ENCODE measurements around the gene NUP133.

Gene NUP133

GRCh38 chr1:229495782-229496181 is 12.4 kb downstream of the NUP133 start:
- no peak for TF ChIP-seq EZH2phosphoT487 (IDR thresholded peaks at IDR 0.05; ENCODE audit: borderline replicate concordance)
- TF ChIP-seq, protein P1, sequence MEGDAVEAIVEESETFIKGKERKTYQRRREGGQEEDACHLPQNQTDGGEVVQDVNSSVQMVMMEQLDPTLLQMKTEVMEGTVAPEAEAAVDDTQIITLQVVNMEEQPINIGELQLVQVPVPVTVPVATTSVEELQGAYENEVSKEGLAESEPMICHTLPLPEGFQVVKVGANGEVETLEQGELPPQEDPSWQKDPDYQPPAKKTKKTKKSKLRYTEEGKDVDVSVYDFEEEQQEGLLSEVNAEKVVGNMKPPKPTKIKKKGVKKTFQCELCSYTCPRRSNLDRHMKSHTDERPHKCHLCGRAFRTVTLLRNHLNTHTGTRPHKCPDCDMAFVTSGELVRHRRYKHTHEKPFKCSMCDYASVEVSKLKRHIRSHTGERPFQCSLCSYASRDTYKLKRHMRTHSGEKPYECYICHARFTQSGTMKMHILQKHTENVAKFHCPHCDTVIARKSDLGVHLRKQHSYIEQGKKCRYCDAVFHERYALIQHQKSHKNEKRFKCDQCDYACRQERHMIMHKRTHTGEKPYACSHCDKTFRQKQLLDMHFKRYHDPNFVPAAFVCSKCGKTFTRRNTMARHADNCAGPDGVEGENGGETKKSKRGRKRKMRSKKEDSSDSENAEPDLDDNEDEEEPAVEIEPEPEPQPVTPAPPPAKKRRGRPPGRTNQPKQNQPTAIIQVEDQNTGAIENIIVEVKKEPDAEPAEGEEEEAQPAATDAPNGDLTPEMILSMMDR (conservative IDR thresholded peaks at IDR 0.05; ENCODE audit: low read length), result no peak
- Histone ChIP-seq H3K79me2 (ENCODE audit: insufficient read depth, low read length) (no peaks in the 10 kb centered on the region), H3K9me2 (replicated peaks; ENCODE audit: low read depth, low read length) (no peaks in the 10 kb centered on the region), H3K4me2 (ENCODE audit: low read depth, low read length, poor library complexity, severe bottlenecking) (no peak overlapping the region), H3K9ac (ENCODE audit: low read depth, low read length, poor library complexity, severe bottlenecking) (no peak overlapping the region), H3K9me3 (ENCODE audit: insufficient read depth, low read depth, low read length) (no peaks in the 10 kb centered on the region), H3K4me1 (ENCODE audit: insufficient read depth, low read length, poor library complexity, severe bottlenecking) (no peaks in the 10 kb centered on the region), H3K27me3 (ENCODE audit: insufficient read depth, low read length, poor library complexity, severe bottlenecking) (no peaks in the 10 kb centered on the region), H3K36me3 (ENCODE audit: insufficient read depth, low read length) (peaks cover 71% of the 10 kb centered on the region), H3K4me3 (ENCODE audit: low read length, poor library complexity, severe bottlenecking) (no peak overlapping the region), H3F3A (ENCODE audit: low read depth) (no peaks in the 10 kb centered on the region), H4K20me1 (ENCODE audit: insufficient read depth, low read length, poor library complexity, severe bottlenecking) (no peaks in the 10 kb centered on the region), H2AFZ (ENCODE audit: low read length) (no peak overlapping the region)

- H3K36me3 ChIP-seq (ENCODE audit: insufficient read depth, low read length), result peaks cover 77% of the 10 kb centered on the region; the same call in 1 of the 2 replicates
- no peak overlapping the region for H2AFZ ChIP-seq (ENCODE audit: low read length)
- no peaks in the 10 kb centered on the region for H3F3A ChIP-seq (ENCODE audit: low read depth)
- H3K27me3 ChIP-seq (ENCODE audit: insufficient read depth, low read length, poor library complexity, severe bottlenecking), result no peaks in the 10 kb centered on the region
- H3K9ac ChIP-seq (ENCODE audit: low read depth, low read length, poor library complexity, severe bottlenecking), result no peak overlapping the region
- no peak overlapping the region for H3K4me2 ChIP-seq (ENCODE audit: low read depth, low read length, poor library complexity, severe bottlenecking)
- no peaks in the 10 kb centered on the region for H3K4me1 ChIP-seq (ENCODE audit: insufficient read depth, low read length, poor library complexity, severe bottlenecking)
- TF ChIP-seq, protein P1 (conservative IDR thresholded peaks at IDR 0.05; ENCODE audit: low read length), result no peak
- no peak for TF ChIP-seq EZH2phosphoT487 (IDR thresholded peaks at IDR 0.05; ENCODE audit: borderline replicate concordance)
- H4K20me1 ChIP-seq (ENCODE audit: insufficient read depth, low read length, poor library complexity, severe bottlenecking), result no peaks in the 10 kb centered on the region
- H3K79me2 ChIP-seq (ENCODE audit: insufficient read depth, low read length), result no peaks in the 10 kb centered on the region
- no peak overlapping the region for H3K4me3 ChIP-seq (ENCODE audit: low read length, poor library complexity, severe bottlenecking)
- H3K9me2 ChIP-seq (replicated peaks; ENCODE audit: low read depth, low read length), result no peaks in the 10 kb centered on the region
- H3K9me3 ChIP-seq (ENCODE audit: insufficient read depth, low read depth, low read length), result no peaks in the 10 kb centered on the region
Observed at GRCh38 chr1:229487181-229487580, 21.0 kb downstream of the NUP133 start.

DNA sequence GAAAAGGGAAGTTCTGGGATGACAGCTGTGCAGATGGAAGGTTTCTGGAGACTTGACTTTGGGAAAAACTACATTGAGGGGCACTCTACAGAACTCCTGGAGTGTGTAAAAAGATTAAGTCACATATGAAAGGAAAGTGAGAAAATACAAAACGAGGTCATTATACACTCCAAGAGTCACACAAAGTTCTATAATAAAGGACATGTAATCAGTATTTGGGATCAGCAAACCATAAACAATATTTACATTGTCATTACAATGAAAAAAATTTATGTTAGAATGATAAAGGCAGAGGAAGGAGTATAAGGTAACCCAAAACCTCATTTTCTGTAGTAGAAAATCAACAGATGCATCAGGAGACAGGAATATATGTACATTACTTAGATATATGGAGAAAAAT is 22.8 kb downstream of the NUP133 start:
- Histone ChIP-seq H3K79me2 (ENCODE audit: insufficient read depth, low read length) (no peaks in the 10 kb centered on the region), H3K4me2 (ENCODE audit: low read depth, low read length, poor library complexity, severe bottlenecking) (no peak overlapping the region), H3K27me3 (ENCODE audit: insufficient read depth, low read length, poor library complexity, severe bottlenecking) (no peaks in the 10 kb centered on the region), H3K9me2 (replicated peaks; ENCODE audit: low read depth, low read length) (no peaks in the 10 kb centered on the region), H2AFZ (ENCODE audit: low read length) (no peak overlapping the region), H3K4me1 (ENCODE audit: insufficient read depth, low read length, poor library complexity, severe bottlenecking) (no peaks in the 10 kb centered on the region), H3K36me3 (ENCODE audit: insufficient read depth, low read length) (peaks cover 79% of the 10 kb centered on the region; the same call in 1 of the 2 replicates), H3K4me3 (ENCODE audit: low read length, poor library complexity, severe bottlenecking) (no peak overlapping the region), H4K20me1 (ENCODE audit: insufficient read depth, low read length, poor library complexity, severe bottlenecking) (no peaks in the 10 kb centered on the region), H3F3A (ENCODE audit: low read depth) (no peaks in the 10 kb centered on the region), H3K9me3 (ENCODE audit: insufficient read depth, low read depth, low read length) (no peaks in the 10 kb centered on the region), H3K9ac (ENCODE audit: low read depth, low read length, poor library complexity, severe bottlenecking) (no peak overlapping the region)
- TF ChIP-seq EZH2phosphoT487 (IDR thresholded peaks at IDR 0.05; ENCODE audit: borderline replicate concordance), result no peak
- TF ChIP-seq, protein P1 (conservative IDR thresholded peaks at IDR 0.05; ENCODE audit: low read length), result no peak
